GM20431 (cell line): ENCODE measurements around the gene CEP57.

Experiments used
- in situ Hi-C: fragments of 300-500 bp; cut with MseI, MboI; formaldehyde crosslinking; loops from one replicate; pipeline ENCODE4 v1.15.0; 2020; ENCODE audit warnings: low sequenced_read_pairs; ENCODE audit not compliant: unreplicated experiment

CEP57 gene

DNA sequence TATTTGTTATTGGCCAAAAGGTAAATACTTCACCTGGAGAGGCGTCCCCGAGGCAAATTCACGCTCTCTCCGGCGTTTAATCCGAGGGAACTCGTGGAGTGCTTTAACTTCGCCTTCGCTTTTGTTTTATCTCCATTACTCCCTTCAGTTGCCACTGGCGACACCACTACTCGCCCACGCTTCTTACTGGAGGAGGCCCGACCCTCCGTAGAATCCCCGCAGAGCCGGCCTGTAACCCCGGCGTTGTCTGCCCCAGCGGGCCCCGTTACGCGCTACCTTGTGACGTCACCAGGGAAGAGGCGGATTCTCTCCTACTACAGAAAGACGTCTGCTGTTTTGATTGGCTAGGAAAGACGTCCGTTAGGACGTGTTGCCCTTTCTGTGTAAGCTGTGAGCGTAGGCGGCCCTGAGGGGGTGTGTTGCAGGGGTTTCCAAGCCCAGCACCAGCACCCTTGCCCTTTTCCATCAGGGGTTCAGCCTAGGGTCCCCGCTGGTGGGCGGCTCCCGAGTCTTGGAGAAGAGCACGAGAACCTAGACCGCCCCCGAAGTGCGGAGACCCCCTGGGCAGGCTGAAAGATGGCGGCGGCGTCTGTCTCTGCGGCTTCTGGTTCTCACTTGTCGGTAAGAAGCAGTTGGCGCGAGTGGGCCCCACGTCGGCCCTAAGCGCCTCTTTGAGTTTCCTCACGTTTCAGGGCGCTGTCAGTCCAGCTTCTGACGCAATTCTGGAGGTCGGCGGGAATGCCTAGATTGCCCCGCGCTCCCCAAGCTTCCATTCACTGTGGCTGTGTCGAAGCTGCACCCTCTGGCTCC, at the start of gene CEP57:
CEP57 (plus strand) TSS at position 376 of the 810 bp plus-strand sequence; CDS start at position 577, 201 bp downstream.
- in situ Hi-C loops = no loop called here

DNA sequence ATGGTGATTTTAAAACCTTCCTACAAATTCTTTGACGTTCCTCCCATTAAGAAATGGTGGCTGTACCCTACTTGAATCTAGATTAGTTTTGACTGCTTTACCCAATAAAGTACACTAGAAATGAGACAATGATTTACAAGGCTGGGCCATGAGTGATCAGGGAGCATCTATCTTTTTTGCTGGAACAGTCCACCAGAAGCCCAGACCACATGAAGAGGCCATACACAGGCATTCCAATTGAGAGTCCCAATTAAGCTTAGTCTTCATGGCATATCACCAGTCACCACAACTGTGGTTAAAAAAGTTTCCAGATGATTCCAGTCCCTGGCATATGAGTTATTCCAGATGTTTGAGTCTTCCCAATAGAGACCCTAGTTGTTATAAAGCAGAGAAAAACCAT, 40.2 kb upstream of the CEP57 start:
- in situ Hi-C loops = no loop called here

- in situ Hi-C loops = no loop called here
Observed at GRCh38 chr11:95751515-95751914, 38.8 kb upstream of the CEP57 start.

- in situ Hi-C loops = loop anchor here (10.0 kb wide), 1 partner anchor 606 kb away; no protein-coding TSS in a partner anchor
Observed at GRCh38 chr11:95760941-95761340, 29.4 kb upstream of the CEP57 start.

DNA sequence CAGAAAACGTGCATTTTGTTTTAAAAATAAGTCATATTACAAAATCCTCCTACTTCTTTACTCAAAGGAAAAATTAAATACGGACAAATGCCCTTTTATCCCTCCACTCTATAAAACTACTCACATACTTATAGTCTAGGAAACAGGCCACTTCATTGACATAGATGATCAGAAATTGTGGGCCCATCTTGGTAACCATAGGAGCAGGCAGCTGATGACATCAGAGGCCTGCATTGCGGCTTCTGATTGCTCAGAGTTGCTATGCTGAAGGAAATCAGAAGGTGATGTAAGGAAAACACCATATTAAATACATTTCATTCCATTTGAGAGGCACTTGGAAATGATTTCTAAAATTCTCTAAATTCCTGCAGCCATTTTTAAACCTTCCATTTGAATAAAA, 27.8 kb upstream of the CEP57 start:
- in situ Hi-C loops = loop anchor here (10.0 kb wide), 1 partner anchor 608 kb away; no protein-coding TSS in a partner anchor

DNA sequence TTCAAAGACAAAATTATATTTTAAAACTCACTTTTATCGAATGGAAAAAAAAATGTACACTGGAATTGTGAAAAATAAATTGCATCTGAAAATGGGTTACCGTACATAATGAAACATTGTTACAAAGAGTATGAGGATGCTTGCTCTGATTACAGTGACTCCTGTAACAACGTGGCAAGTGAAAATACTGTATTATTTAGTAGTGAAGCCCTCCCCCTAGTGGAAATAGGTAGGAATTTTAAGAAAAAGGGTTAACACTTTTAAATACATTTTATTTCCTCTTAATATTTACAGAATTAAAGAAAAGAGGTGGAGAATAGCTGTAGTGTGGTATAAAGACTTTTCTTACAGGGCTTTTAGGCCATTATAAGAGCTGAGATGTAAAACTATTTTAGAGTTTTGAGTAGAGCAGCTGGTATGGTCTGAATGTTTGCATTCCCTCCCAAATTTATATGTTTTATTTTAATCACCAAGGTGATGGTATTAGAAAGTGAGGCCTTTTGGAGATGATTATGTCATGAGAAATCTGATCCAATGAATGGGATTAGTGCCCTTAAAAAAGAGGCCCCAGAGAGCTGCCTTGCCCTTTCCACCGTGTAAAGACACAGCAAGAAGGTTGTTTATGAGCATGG, 25.9 kb upstream of the CEP57 start:
- in situ Hi-C loops = loop anchor here (10.0 kb wide), 1 partner anchor 610 kb away; no protein-coding TSS in a partner anchor

GRCh38 chr11:95766701-95767100, 23.6 kb upstream of the CEP57 start:
- in situ Hi-C loops = loop anchor here (10.0 kb wide), 1 partner anchor 612 kb away; no protein-coding TSS in a partner anchor

- in situ Hi-C loops = loop anchor here (10.0 kb wide), 1 partner anchor 613 kb away; no protein-coding TSS in a partner anchor
Observed at GRCh38 chr11:95767498-95767897, 22.8 kb upstream of the CEP57 start.

- in situ Hi-C loops = loop anchor here (10.0 kb wide), 1 partner anchor 614 kb away; no protein-coding TSS in a partner anchor
Observed at GRCh38 chr11:95768521-95768920, 21.8 kb upstream of the CEP57 start.

- in situ Hi-C loops = no loop called here
Observed at GRCh38 chr11:95776859-95777258, 13.4 kb upstream of the CEP57 start.

GRCh38 chr11:95778699-95779098, 11.6 kb upstream of the CEP57 start:
- in situ Hi-C loops = no loop called here

GRCh38 chr11:95780544-95780943, 9.8 kb upstream of the CEP57 start:
- in situ Hi-C loops = no loop called here

DNA sequence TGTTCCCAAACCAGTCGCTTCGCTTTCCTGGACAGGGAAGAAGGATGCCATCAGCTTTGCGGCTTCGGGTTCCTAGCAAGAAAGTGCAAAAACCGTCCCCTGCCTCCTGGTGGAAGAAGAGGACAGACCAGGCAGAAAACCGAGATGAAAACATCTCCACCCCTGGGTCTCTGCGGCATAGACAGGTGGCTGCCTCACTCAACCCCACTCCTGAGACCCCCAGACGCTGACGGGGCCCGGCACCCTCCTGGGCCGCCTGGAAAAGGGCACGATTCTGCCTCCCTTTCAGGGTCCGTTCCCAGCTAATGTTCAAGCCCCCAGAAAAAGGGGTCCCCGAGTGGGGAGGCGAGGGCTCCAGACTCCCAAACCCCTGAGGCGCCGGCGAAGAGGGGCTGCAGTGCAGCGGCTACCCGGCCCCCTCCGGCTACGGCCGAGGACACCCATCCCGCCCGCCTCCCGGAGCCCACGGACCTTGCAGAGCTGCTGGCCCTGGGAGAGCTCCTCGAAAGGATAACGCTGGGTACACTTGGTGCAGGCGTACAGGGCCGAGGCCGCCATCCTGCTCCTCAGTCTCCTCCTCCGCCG, 1.3 kb upstream of the CEP57 start:
- in situ Hi-C loops = no loop called here

GRCh38 chr11:95789506-95790122, 684 bp upstream of the CEP57 start, which contains the start of gene FAM76B:
Gene FAM76B (minus strand): TSS chr11:95789782. CDS start chr11:95789478, 304 bp downstream.
- in situ Hi-C loops = no loop called here

DNA sequence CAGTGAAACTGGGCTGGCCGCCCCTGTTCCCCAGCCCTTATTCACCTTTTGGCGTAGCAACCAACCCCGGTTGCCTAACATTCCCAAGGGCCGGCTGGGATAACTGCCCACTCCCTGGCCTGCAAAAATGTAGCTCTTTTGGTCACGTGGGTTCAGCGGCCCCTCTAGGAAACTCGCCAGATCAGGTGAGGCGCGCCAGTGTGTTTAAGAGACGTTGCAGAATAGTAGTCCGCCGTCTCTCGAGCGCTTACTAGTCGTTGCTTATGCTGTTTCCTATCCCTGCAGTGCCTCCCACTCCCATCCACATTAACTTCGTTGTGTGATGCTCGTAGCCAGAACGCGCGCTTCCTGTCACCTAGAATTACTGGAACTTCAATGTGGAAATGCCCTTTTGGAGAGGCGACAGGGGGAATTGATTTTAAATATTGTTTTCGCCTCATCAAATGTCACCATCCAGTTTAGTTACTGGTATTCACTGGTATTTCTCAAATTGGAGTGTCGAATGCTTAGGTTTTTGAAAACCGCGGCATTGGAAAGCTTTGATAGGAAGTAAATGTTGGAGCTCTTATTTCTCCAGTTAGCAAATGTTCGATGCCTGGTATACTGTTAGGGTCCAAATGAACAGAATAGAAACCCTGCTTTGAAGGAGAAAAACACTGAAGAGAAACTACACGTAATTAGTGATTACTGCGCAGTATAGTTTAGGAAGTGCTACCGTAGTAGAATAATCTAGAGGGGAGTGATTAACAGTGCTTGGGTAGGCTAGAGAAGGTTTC, 823 bp downstream of the CEP57 start:
- in situ Hi-C loops = no loop called here

GRCh38 chr11:95791709-95792033, 1.4 kb downstream of the CEP57 start:
- in situ Hi-C loops = no loop called here

DNA sequence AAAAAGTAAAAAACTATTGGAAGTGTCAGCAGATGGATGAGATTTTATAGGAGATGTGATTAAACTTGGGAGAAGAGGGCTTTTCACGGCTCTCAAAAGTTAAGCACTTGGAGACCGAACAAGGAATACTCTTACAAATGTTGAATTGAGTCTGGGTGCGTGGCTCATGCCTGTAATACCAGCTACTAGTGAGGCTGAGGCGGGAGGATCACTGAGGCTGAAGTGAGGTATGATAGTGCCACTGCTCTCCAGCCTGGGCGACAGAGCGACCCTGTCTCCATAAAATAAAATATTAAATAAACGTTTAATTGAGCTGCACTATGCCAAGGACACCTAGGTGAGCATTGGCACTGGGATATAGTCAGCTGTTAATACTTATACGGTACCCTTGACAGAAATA, 1.9 kb downstream of the CEP57 start:
- in situ Hi-C loops = no loop called here

GRCh38 chr11:95792700-95793099, 2.4 kb downstream of the CEP57 start:
- in situ Hi-C loops = no loop called here

GRCh38 chr11:95793116-95793515, 2.8 kb downstream of the CEP57 start:
- in situ Hi-C loops = no loop called here

DNA sequence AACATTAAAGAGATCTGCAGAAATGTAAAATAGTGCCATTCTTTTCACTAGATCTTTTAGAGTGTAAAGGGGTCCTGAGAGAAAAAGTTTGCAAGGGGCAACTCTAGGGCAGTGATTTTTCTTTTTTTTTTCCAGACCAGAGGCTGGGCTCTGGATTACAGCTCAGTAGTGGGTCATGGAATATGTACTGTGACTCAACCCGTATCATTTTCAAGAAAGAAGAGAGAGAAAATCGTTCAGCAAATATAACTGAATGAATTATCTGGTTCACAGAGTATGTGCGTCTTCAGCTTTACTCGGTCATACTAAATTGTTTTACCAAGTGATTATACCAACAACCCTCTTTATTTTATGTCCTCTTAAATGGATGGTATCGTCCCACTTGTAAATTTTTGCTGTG, 3.8 kb downstream of the CEP57 start:
- in situ Hi-C loops = no loop called here
